Activated CD4-positive, alpha-beta T cell treated with anti-CD3 and anti-CD28 coated beads for 1 hour (primary cell): ENCODE measurements around the gene EME2.

Experiments
- DNase-seq: peaks from one replicate; pipeline ENCODE4 v3.0.0-alpha.2; 2020

Gene EME2

DNA sequence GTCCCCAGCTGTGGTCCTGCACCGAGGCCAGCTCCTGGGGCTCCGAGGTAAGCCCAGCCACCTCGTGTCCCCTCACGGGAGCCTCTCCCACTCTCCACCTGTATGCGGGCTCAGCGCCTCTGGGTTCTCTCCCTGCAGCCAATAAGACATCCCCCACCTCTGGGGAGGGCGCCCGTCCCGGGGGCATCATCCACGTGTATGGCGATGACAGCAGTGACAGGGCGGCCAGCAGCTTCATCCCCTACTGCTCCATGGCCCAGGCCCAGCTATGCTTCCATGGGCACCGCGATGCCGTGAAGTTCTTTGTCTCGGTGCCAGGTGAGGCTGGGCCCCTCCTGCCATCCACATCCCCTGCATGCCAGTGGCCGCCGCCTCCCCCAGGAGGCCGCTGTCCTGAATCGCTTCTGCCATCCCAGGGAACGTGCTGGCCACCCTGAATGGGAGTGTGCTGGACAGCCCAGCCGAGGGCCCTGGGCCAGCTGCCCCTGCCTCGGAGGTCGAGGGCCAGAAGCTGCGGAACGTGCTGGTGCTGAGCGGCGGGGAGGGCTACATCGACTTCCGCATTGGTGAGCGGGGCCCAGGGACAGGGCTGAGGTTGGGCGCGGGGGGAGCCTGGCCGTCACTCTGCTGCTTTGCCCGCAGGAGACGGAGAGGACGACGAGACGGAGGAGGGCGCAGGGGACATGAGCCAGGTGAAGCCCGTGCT, 4.4 kb upstream of the EME2 start:
- DNase-seq = no peak

DNA sequence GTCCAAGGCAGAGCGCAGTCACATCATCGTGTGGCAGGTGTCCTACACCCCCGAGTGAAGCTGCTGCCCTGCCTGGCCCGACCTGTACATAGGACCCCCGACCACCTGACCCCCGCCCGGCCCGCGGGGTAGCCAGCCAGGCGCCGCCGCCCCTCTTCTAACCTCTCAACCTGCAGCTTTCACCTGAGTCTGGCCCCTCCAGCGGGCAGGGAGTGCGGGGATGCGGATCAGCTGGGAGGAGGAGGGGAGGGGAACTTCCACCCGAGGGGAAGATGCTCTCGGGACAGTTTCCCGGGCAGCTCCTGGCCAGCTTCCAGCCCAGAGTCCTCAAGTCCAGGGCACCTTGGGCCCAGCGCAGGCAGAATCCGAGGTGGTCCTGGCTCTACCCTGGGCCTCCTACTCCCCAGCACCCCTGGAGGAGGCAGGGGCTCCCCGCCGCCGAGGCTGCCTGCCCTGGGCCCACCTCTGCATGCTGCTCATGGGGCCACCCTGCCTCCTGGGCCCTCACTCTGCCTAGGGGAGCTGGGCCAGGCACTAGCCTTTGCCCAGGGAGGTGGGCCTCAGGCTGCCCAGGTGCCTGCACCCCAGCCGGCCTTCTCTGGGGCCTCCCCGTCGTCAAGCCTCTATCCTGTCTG, 3.7 kb upstream of the EME2 start:
- DNase-seq = no peak

DNA sequence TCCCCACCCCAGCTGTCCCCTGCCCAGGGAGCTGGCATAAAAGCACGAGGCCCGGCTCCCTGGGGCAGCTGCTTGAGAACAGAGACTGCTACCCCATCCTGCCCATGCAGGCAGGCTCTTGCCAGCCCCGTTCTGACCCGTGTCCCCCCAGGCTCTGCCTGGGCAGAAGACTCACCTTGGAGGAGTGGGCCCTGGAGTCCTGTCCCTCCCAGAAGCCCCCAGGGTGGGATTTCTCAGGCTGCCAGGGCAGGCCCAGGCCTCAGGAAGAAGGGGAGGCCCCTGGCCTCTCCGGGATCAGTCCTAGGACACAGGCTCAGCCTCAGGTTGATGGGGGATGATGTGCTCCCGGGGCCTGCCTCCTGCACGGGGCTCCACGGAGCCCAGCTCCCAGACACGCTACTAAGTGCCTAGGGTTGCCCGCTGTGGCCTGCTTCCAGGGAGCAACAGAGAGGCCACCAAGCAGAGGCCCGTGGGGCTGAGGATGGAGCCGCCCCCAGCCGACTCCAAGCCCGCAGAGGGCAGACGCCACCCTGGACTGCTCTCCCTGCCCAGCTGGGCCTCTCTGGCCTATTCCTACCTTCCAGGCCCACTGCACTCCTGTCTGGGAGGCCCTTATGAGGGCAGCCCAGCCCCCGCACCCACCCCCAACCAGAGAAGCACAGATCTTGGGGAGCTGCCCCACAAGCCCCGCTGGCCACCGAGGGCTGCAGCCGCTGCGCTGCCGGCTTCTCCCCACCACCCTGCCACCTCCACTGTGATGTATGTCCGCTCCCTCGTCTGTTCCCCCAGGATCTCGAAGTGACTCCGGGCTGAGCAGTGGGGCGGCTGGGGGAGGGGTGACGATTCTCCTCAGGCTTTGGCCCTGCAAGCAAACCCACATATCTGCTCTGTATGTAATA, 3.0 kb upstream of the EME2 start:
- DNase-seq = no peak

DNA sequence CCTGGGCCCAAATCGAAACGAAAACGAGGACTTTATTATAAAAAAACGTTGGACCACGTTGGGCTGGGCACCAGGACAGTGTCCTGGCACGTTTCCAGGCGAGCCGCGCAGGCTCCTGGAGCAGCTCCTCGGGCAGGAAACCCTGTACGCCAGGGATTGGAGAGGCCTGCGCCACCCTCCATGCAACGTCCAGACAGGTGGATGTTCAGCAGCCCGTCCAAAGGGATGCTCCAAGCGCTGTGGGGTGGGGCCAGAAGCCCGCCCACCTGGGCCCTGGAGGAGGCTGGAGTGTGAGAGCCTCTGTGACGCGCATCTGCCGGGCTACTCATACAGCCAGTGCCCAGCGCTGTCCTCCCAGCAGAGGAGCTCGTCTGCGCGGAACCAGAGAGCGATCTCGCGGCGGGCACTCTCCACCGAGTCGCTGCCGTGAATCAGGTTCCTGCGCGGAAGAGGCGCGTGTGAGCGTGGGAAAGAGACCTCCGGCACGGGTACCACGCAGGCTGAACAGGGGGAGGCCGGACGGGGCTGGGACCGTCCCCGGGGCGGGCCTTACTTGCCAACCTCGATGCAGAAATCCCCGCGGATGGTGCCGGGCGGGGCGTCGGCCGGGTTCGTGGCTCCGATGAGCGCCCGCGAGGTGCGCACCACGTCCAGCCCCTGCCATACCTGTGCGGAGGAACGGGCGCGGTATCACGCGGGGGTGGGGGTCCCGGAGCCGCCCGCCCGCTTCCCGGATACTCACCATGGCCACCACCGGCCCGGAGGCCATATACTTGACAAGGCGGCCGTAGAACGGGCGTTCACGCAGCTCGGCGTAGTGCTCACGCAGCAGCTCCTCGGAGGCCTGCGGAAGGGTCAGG, 2.1 kb upstream of the EME2 start:
- DNase-seq = no peak

DNA sequence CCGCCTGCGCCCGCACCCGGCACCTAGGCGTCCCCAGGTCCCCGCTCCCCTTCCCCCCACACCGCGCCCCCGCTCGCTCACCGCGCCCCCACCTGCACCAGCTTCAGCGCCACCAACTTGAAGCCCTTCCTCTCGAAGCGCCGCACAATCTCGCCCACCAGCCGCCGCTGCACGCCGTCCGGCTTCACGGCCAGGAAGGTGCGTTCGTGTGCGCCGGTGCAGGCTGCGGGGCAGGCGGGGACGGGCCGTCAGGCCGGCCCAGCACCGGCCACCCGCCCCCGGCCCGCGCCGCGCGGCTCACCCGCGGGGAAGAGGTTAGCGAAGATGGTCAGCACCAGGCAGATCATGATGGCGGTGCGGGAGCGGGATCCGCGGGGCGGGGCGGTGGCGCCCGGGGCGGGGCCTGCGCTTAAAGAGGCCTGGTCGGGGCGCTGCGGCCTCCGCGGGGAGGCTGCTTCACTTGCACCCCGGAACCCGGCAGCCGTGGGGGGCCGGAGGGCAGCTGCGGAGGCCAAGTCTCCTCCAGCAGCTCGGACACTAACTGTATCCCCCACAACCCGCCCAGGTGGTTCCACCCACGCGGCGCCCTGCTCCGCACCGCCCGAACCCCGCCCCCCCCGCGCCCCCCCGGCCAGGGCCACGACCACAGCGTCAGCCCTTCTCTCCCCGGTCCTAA, 1.3 kb upstream of the EME2 start, which contains the start of gene NME3:
TSS of gene NME3 (minus strand) at position 356 of the 676 bp plus-strand sequence. CDS start at position 347, 9 bp downstream.
- peak; percentile 60 for DNase-seq

DNA sequence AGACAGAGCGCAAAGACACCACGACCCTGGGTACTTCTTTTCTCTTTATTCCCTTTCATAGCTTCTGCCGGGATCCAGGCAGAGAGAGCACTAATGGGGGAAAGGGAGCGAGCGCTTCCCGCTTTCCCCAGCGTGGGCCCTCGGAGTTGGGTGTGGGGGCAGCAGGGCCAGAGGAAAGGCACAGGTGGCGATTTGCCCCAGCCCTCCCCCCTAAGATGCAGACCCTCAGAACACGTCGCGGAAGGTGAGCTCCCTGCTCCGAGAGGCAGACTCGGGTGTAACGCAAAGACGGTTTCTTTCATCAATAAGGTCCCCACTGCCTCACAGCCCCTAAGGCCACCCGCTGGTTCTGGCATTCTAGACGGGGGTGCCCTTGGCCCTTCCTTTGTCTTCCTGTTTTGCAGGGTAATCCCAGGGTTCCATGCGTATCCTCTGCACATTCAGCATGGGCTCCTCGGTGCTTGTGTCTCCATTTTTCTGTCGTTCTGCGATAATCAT, 697 bp upstream of the EME2 start:
- DNase-seq = no peak

DNA sequence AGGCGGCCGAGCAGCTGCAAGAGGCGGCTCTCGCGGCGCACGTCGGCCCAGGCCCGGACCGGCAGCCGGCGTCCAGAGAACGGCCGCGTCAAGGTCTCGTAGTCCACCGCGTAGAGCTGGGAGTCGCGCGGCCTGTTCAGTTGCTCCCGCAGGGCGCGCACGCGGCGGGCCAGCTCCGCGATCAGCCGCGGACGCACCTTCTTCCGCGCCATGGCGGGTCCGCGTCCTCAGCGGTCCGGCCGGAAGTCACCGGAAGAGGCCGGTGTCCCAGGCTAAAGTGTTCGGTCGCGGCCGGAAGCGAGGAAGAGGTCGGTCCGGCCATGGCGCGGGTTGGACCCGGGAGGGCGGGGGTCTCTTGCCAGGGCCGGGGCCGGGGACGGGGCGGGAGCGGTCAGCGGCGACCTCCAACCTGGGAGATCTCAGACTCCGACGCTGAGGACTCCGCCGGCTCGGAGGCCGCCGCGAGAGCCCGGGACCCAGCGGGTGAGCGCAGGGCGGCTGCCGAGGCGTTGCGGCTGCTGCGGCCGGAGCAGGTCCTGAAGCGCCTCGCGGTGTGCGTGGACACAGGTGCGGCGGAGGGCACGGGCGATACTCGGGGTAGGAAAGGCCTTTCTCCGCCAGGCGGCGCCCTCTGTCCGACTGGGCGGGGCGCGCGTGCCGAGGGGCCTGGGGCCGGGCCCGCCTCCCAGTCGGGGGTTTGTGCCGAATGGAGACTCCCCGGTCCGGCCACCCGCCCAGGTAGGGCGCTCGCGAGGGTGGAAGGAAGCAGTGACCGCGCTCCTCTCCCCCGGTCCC, 495 bp downstream of the EME2 start, which contains the start of gene MRPS34:
TSS of gene MRPS34 (minus strand) at position 227 of the 795 bp plus-strand sequence. CDS start at position 212, 15 bp downstream.
- peak; percentile 68 for DNase-seq

DNA sequence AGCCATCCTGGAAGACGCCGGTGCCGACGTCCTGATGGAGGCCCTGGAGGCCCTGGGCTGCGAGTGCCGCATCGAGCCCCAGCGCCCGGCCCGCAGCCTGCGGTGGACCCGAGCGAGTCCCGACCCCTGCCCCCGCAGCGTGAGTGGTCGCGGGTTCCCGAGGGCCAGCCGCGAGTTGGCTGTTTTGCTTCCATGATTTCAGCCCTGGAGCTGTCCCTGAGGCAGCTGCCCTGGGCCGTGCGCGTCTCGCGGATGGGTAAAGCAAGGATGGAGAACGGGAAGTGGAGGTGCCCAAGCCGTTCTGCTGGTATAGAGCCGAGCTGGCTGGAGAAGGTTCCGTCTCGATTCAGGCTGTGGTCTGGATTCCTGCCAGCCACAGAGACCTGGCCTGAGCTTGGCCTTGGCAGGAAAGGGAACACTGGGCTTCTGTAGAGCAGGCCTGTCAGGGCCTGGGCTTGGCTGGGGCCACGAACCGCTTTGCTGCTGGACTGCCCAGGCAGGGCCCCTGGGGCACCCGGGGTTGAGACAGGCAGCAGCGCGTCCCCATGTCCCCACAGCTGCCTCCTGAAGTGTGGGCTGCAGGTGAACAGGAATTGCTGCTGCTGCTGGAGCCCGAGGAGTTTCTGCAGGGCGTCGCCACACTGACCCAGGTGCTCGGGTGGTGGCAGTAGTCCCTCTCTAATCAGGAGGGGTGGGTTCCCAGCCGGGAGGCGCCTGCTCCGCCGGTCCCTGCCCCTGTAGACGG, 1.3 kb downstream of the EME2 start:
- no peak for DNase-seq

DNA sequence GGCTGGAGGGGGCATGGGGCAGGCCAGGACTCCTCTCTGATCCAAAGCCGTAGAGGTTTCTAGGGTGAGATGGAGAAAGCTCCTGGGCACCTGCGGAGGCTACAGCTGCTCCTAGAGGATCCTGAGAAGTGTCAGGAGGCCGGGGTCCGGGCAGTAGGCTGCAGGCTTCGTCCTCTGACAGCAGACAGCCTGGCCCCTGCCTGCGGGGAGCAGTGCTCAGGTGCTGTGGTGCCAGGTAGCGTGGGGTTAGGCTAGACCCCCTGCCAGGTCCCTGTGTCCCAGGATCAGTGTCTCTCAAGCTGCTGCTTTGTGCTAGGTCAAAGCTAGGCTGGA, 1.8 kb downstream of the EME2 start:
- DNase-seq = no peak

DNA sequence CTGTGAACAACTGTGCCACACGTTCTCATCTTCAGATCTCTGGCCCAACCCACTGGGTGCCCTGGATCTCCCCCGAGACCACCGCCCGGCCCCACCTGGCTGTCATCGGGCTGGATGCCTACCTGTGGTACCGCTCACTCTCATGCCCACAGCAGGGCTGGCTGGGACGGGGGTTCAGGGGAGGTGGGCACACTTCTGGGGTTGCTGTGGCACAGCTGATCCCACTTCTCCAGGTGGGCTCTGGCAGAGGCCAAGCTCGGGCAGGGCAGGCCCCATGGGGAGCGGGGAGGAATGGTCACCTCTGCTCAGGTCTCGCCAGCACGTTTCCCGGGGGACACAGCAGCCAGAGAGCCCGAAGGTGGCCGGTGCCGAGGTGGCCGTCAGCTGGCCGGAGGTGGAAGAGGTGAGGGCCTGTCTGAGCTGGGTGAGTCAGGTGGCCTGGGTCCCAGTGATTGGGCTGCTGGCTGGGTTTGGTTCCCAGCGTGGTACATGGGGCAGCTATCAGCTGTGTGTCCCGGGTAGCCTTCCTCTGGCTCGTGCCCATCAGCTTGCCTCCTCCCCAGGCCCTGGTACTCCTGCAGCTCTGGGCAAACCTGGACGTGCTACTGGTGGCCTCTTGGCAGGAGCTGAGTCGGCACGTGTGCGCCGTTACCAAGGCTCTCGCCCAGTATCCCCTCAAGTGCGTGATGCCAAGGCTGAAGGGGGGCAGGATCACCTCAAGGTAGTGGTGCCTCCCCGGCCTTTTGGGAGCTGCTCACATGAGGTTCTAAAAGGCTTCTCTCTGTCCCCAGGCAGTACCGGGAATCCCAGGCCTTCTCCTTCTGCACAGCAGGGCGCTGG, 2.6 kb downstream of the EME2 start:
- no peak for DNase-seq

DNA sequence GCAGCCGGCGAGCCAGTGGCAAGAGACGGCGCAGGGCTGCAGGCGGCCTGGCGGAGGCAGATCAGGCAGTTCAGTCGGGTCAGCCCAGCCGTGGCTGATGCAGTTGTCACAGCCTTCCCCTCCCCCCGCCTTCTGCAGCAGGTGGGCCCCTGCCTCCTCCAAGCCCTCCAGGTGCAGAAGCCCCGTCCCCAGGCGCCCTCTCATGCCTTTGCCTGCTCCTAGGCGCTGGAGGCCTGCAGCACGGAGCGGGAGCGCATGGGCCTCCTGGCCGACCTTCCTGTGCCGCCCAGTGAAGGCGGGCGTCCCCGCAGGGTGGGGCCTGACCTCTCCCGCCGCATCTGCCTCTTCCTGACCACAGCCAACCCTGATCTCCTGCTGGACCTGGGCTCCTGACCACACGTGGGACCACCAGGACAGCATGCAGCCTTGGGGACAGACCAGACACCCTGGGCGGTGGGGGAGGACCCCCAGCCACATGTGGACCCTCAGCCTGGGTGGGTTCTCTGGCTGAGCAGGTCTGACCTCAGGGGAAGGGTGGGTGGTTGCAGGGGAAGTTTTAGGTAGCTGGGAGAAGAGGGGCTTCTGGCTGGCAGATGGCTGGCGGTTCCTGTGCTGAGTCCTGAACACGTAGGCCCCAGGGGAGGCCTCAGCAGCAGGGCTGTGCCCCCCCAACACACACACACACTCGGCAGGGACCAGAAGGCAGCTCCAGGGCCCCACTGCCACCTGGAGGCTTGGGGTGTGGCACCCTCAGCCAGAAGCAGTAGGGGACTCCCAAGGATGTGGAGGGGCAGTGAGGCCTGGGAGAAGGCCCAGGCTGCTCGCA, 3.4 kb downstream of the EME2 start:
- no peak for DNase-seq

DNA sequence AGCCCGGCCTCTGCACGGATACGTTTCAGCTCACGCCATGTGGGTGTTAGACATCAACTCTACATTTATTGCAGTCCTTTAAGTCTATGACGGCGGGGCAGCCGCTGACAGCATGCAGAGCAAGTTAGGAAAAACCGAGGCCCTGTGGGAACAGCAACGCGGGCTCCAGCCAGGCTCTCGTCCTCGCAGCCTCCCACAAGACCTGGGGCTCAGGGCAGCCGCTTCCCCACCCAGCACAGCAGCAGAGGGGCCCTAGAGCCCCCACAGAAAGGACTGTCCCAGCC, 4.0 kb downstream of the EME2 start:
- DNase-seq = no peak

DNA sequence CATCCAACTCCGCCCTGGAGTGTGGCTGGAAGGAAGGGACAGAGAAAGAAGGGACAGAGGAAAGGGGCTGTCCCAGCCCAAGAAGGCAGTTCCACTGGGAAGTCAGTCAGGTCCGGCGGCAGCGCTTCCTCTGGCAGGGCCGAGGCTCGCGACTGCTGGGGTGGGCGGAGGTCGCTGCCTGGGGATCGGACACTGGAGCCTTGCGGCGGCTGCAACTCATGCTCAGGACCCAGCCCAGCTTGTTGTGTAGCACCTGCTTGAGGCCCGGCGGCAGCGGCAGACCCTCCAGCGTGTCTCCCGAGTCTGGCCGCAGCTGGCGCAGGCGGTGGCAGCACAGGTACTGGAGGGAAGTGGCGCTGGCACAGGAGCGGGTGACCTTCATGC, 4.4 kb downstream of the EME2 start:
- DNase-seq = no peak

DNA sequence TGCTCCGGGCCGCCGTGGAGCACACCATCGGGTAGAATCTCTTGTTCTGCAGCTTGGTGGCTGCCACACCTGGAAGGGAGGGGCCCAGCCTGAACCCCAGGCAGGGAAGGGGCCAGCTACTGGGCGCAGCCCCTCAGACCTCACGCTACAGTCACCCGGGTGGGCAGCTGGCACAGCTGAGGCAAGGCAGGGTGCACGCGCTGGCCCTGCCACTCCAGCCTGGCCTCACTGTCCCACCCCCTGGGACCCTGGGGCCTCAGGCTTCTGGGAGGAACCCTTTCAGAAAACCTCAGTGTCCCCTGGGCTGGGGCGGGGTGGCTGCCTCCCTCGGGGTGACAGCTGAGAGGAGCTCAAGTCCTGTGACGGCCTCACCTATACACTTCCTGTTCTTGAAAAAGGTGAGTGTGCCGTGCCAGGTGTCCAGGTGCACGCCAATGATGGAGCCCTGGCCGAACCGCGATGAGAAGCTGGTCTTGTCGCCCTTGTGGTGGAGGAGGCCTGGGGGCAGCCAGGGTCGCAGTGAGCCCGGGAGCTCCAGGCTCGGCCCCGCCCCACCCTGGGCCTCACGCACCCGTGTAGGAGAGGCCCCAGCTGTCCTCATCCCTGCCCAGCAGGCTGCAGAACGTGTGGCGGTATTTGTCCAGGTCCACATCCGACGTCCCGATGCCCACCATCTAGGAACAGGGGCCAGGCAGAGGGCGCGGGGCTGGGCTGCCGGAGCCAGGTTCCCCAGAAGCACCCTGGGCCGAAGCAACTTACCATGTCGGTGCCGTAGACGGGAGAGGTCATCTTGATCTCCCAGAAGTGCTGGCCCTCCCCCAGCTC, 5.0 kb downstream of the EME2 start:
- DNase-seq = no peak

DNA sequence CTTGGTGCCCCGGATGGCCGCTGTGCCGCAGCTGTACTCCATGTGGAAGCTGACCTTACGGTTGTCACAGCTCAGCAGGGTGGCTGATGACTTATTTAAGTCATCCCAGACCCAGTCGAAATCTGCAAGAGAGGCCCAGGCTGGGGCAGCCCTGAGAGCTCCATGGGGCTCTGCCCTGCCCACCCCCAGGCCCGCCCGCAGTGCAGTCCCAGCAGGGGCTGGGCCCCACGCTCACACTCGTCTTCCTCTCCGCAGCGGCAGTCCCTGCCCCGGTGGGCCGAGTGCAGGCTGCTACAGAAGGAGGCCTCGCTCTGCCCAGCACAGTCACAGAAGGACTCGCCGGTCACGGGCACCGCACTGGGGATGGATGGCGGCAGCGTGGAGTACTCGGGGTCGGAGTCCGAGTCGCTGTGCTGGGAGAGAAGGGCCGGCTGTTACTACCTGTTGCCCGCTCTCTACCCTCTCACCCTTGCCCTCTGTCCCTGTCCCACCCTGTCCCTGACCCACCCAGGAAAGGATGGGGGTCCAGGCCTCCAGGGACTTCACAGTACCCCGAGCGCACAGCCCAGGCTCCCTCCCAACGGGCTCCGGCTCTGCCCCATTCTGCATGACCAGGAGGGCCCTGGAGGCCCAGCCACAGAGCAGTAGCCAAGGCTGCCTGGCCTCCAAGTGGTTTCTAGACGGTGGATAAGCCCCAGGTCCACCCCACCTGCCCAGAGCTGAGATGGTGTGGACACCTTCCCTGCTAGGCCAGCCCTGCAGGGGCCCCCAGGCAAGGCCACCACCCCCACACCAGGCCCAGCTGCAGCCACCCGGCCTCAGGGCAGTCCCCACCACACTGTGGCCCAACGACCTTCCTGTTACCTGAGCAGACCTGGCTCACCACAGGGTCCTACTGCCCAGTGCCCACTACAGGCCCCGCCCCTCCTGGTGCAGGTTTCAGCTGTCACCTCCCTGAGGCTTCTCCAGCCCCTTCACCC, 5.9 kb downstream of the EME2 start:
- no peak for DNase-seq

DNA sequence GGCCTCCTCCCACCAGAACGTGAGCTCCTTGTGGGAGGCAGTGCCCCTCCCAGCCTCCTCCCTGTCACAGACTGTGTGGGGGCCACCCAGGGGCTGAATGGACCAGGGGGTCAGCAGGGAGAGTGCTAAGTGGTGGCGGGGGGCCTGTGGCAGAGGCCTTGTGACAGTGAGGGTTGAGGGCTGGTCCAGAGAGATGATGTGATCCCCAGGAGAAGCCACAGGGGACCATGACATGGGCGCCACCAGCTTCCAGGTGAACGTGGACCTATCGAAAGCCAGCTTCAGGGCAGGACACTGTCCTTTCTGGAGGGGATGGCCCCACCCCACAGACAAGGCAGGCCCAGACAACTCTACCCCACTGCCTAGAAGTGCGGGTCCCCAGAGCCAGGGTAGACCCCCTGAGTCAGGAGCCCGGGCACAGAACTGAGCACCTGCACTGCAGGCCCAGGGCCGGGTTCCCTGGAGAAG, 6.7 kb downstream of the EME2 start:
- DNase-seq = no peak
